Testis (tissue), 2 donors: ENCODE data around the gene MRPL45.
"Not testable (repeated sequence)": the region's sequence is repeated elsewhere in the genome, so short reads cannot be mapped to it uniquely, and the experiment has no call there.

Source experiments
- CTCF ChIP-seq, 3 experiments: fragments of 450-650 bp in 2 of 3; fragments of 200-600 bp in 1 of 3; sonication (generic) in 1 of 3; IDR thresholded peaks; one replicate each; pipeline ENCODE4 v1.5.1; 2016 to 2019; ENCODE audit warnings: antibody characterized with exemption in 3 of 3, mild to moderate bottlenecking in 2 of 3, moderate library complexity in 1 of 3
- POLR2A ChIP-seq: fragments of 450-650 bp; IDR thresholded peaks from one replicate; pipeline ENCODE4 v1.6.1; 2017; ENCODE audit warnings: antibody characterized with exemption, mild to moderate bottlenecking, moderate library complexity

GRCh38 chr17:38269045-38269444 lies 27.9 kb upstream of the MRPL45 start:
- TF ChIP-seq CTCF (IDR thresholded peaks at IDR 0.05); POLR2A: not testable (repeated sequence)
